ENCODE data around the gene SLC18A2.

The SLC18A2 gene

GRCh38 chr10:117237401-117237991, 3.4 kb upstream of the SLC18A2 start:
- DNase-seq (ENCODE audit: low read depth in 2 of 2, low spot score in 1 of 2), result no peak

- no peak for DNase-seq (ENCODE audit: low read depth in 2 of 2, low spot score in 1 of 2)
Measured at GRCh38 chr10:117239051-117239450, 1.9 kb upstream of the SLC18A2 start.

GRCh38 chr10:117239721-117240620, 943 bp upstream of the SLC18A2 start:
- DNase-seq (ENCODE audit: low read depth in 2 of 2, low spot score in 1 of 2), result no peak

GRCh38 chr10:117241541-117242462, 888 bp downstream of the SLC18A2 start:
- DNase-seq (ENCODE audit: low read depth in 2 of 2, low spot score in 1 of 2), result no peak

DNA sequence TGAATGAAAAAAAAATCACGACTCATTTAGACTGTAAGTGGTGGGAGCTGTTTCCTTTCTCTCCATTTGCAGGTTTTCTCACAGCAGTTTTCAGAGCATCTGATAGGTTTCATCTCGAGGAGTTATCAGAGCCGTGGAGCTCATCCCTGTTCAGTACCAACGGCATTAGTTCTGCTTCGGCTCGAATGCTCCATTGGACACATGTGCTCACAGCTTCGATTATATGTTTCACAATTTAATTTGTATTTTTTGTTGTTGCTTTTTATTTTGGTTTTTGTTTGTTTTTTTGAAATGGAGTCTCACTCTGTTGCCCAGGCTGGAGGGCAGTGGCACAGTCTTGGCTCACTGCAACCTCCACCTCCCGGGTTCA, 1.5 kb downstream of the SLC18A2 start:
- DNase-seq (ENCODE audit: low read depth in 2 of 2, low spot score in 1 of 2), result no peak

DNA sequence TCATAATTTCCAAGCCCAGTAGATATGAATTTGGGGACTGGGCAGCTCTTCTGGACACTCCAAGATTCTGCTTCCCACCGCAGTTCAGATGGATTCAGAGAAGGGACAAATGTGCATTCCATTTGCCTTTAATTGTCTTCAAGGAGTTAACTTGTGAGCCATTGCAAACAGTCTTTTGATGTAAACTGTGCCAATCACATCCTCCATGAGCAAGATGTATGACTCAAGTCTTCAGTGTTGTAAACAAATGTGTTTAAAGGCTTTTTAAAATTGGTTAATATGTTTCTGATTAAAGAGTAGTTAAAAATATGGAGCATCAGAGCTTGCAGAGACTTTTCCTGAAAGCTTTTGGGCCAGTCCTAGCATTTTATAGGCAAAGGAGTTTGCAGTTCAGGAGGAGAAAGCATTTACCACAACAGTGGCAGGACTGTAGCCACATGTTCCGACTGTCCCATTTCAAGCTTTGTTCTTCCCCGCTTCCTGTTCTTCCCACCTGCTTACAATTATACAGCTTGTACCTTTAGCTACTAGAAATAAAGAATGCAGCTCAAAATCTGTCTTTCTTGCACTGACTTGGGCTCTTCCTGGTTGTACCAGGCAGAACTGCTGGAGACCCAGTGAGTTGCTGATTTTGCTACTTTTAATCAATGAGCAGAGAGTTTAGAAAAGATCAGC, 6.2 kb downstream of the SLC18A2 start:
- DNase-seq (ENCODE audit: low read depth in 2 of 2, low spot score in 1 of 2), result no peak

GRCh38 chr10:117248750-117249465, 8.0 kb downstream of the SLC18A2 start:
- DNase-seq (ENCODE audit: low read depth in 2 of 2, low spot score in 1 of 2), result no peak

- DNase-seq (ENCODE audit: low read depth in 2 of 2, low spot score in 1 of 2), result no peak
Measured at GRCh38 chr10:117249493-117250093, 8.7 kb downstream of the SLC18A2 start.

DNA sequence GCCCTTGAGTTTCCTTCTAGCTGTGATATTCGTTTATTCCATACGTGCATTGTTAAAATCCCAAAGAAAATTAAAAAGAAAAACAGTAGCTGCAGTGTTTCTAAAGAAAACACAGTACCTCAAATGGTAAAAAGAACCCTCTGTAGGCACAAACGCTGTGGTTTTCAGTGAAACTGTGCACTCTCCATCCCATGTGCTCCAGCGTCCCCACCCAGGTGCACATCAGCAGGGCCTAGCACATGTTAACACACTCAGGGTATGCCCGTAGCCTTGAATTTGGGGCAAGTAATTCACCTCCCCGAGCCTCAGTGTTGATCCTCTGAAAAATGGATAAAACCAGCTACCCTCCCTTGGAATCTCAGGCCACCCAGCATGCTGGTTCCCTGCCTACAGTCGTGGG, 9.5 kb downstream of the SLC18A2 start:
- DNase-seq (ENCODE audit: low read depth in 2 of 2, low spot score in 1 of 2), result no peak

DNA sequence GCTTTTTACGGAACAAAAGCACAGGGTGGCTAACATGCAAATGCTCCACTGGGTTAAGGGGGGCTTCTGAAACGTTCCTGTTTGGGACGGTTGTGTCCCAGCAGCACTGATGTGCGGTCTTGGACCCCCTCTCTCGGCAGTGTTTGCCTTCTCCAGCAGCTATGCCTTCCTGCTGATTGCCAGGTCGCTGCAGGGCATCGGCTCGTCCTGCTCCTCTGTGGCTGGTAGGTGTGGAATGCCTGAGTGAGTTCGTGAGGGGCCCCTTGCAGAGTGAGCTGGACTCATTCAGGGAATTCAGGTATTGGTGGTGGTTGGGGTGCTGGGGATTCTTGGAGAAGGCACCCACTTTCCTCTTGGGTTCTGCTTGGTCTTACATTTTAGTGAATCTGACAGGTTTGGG, 13.0 kb downstream of the SLC18A2 start:
- DNase-seq (ENCODE audit: low read depth in 2 of 2, low spot score in 1 of 2), result no peak

GRCh38 chr10:117254338-117254737, 13.4 kb downstream of the SLC18A2 start:
- DNase-seq (ENCODE audit: low read depth in 2 of 2, low spot score in 1 of 2), result no peak

- DNase-seq (ENCODE audit: low read depth in 2 of 2, low spot score in 1 of 2), result no peak
Measured at GRCh38 chr10:117254774-117255735, 14.1 kb downstream of the SLC18A2 start.

DNA sequence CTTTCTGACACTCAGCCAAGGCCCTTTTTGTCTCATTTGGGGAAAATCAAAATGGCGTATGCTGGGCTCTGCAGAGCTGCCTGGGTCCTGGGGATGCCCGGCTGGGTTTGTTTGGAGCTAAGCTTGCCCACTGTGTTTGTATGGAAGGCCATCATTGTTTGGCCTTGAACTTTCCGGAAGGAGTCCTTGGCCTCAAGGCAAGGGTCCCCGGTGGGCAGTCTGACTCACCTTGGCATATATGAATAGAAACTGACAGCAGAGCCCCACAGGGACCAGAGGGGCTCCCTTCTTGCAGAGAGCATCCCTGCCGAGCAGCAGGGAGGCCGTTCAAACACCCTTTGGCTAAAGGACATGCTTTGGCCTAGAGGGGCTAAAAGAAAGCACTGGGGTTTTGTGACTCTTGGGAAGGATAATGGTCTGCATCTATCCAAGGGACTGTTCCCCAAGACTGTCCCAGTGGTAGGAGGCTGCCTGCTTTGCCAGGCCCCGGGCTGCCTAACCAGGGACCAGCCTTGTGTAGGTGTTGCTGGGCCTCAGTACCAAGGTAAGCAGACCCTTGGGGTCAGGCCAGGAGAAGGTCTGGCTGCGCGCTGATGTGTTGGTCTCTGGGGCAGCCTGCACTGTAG, 15.0 kb downstream of the SLC18A2 start:
- DNase-seq (ENCODE audit: low read depth in 2 of 2, low spot score in 1 of 2), result no peak

DNA sequence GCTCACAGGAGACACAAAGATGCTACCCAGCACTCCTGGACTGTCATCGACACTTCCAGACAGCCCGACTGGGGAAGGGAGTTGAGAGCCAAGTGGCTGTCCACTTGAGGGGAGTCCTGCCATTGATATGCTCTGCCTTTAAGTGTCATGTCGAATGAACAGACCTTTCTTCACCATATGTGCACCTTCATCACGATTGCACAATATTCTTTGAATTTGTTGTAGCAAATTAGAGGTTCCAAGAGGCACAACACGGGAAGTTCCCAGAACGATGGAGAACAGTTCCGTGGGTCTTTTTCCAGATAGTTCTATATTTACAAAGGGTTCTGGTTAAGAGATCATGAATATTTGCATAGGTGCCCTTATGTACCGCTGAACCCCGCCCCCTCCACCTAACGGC, 16.0 kb downstream of the SLC18A2 start:
- DNase-seq (ENCODE audit: low read depth in 2 of 2, low spot score in 1 of 2), result no peak

GRCh38 chr10:117257721-117258120, 16.8 kb downstream of the SLC18A2 start:
- no peak for DNase-seq (ENCODE audit: low read depth in 2 of 2, low spot score in 1 of 2)

DNA sequence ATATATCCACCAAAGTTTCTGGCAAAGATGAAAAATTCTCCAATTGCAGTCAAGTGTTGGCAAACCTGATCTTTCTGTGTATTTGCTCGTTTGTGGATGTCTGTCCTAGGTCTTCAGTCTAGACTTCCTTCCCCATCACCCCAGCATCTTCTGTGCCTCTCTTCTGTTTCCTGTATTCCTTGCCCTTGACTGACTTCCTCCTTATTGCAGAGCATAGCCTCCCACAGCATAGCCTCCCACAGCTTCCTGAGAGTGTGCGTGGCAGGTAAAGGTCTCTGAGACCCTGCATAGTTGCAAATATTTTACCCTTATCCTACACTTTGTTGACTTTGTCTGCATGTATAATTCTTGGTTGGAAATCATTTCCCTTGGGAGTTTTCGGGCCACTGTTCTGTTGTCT, 18.4 kb downstream of the SLC18A2 start:
- no peak for DNase-seq (ENCODE audit: low read depth in 2 of 2, low spot score in 1 of 2)

GRCh38 chr10:117260084-117260483, 19.2 kb downstream of the SLC18A2 start:
- no peak for DNase-seq (ENCODE audit: low read depth in 2 of 2, low spot score in 1 of 2)

GRCh38 chr10:117261501-117261900, 20.6 kb downstream of the SLC18A2 start:
- no peak for DNase-seq (ENCODE audit: low read depth in 2 of 2, low spot score in 1 of 2)

Data from stimulated activated CD8-positive, alpha-beta memory T cell treated with anti-CD3 and anti-CD28 coated beads, Interleukin-4, amount 100 ng/mL, for 4 hours (primary cell).